IMR-90 (cell line): Measurements from ENCODE around the gene TNK1. TPM values are rescaled to one million over a fixed set of nuclear protein-coding genes. Genes with fewer than 3 reads are reported as not detected.

Experiments used
- ATAC-seq: fragments of 200-7000 bp; cut with Tn5 transposase; 2 replicates; pipeline ENCODE4 v1.9.1; 2020; ENCODE audit warnings: low read depth, mild to moderate bottlenecking, moderate library complexity
- BruUV-seq: library from RNA; stranded (reverse); fragments of 400-500 nt; replicated peaks from 2 replicates; lab custom pipeline; 2021; lab: Mats Ljungman, UMichigan
- CTCF ChIA-PET: fragments of 300-600 bp; formaldehyde crosslinking; extraction: SDS; loops from one replicate; lab custom pipeline; 2021; ENCODE audit warnings: antibody characterized with exemption; lab: Yijun Ruan, JAX
- POLR2A ChIA-PET: fragments of 300-600 bp; sonication (Branson Sonifier 250); formaldehyde crosslinking; loops from one replicate; lab custom pipeline; 2022; ENCODE audit warnings: antibody characterized with exemption; ENCODE audit not compliant: unreplicated experiment; lab: Charles Lee
- DNase-seq: peaks from one replicate; pipeline ENCODE4 v3.0.0; 2013
- H2AFZ ChIP-seq: replicated peaks from 2 replicates; pipeline ENCODE3; 2013; ENCODE audit warnings: low read length, mild to moderate bottlenecking; ENCODE audit not compliant: poor library complexity
- H2AK5ac ChIP-seq: 2 replicates; pipeline ENCODE4 v1.6.1; 2013; ENCODE audit warnings: low read depth, low read length, inconsistent platforms
- H2AK9ac ChIP-seq: replicated peaks from 2 replicates; pipeline ENCODE3; 2013; ENCODE audit warnings: mild to moderate bottlenecking, low read depth, low read length, moderate library complexity; ENCODE audit not compliant: poor library complexity
- H2BK120ac ChIP-seq: 2 replicates; pipeline ENCODE4 v1.6.1; 2013; ENCODE audit warnings: low read depth, low read length, inconsistent platforms
- H2BK15ac ChIP-seq: 3 replicates; pipeline ENCODE4 v1.6.1; 2013; ENCODE audit warnings: low read depth, low read length, inconsistent platforms
- H2BK20ac ChIP-seq: 2 replicates; pipeline ENCODE4 v1.6.1; 2013; ENCODE audit warnings: low read depth, mild to moderate bottlenecking, inconsistent platforms, low read length, moderate library complexity
- H2BK5ac ChIP-seq: 2 replicates; pipeline ENCODE4 v1.6.1; 2013; ENCODE audit warnings: mild to moderate bottlenecking, low read depth, low read length, inconsistent platforms; ENCODE audit not compliant: poor library complexity, severe bottlenecking
- H3K14ac ChIP-seq: replicated peaks from 2 replicates; pipeline ENCODE4 v1.6.1; 2013; ENCODE audit warnings: low read depth, low read length, inconsistent platforms
- H3K18ac ChIP-seq: 2 replicates; pipeline ENCODE4 v1.6.1; 2013; ENCODE audit warnings: low read depth, low read length, control low read depth
- H3K23ac ChIP-seq: 2 replicates; pipeline ENCODE4 v1.6.1; 2013; ENCODE audit warnings: low read depth, low read length, inconsistent platforms
- H3K27ac ChIP-seq: 2 replicates; pipeline ENCODE4 v1.5.1; 2013; ENCODE audit warnings: mild to moderate bottlenecking, control low read depth, low read length; ENCODE audit not compliant: insufficient read depth
- H3K27me3 ChIP-seq: 2 replicates; pipeline ENCODE4 v1.6.1; 2013; ENCODE audit warnings: low read length; ENCODE audit not compliant: control insufficient read depth, insufficient read depth
- H3K36me3 ChIP-seq: 2 replicates; pipeline ENCODE4 v1.6.1; 2013; ENCODE audit warnings: low read length, mixed read lengths; ENCODE audit not compliant: control insufficient read depth, insufficient read depth
- H3K4ac ChIP-seq: 2 replicates; pipeline ENCODE4 v1.6.1; 2013; ENCODE audit warnings: low read depth, low read length, inconsistent platforms
- H3K4me1 ChIP-seq: 2 replicates; pipeline ENCODE4 v1.6.1; 2013; ENCODE audit warnings: low read length, mixed read lengths; ENCODE audit not compliant: control insufficient read depth, insufficient read depth
- H3K4me2 ChIP-seq: 2 replicates; pipeline ENCODE4 v1.6.1; 2013; ENCODE audit warnings: low read depth, mild to moderate bottlenecking, control low read depth, low read length, moderate library complexity
- H3K4me3 ChIP-seq: 2 replicates; pipeline ENCODE4 v1.5.1; 2013; ENCODE audit warnings: low read depth, mild to moderate bottlenecking, control low read depth, low read length, moderate library complexity; ENCODE audit not compliant: insufficient read depth
- H3K56ac ChIP-seq: 2 replicates; pipeline ENCODE4 v1.6.1; 2013; ENCODE audit warnings: low read length, inconsistent platforms; ENCODE audit not compliant: insufficient read depth; ENCODE audit errors: extremely low read depth
- H3K79me1 ChIP-seq, 2 experiments: 2 replicates each; pipeline ENCODE4 v1.6.1; 2013; ENCODE audit warnings: low read length in 2 of 2, inconsistent platforms in 1 of 2, low read depth in 1 of 2
- H3K9ac ChIP-seq: 2 replicates; pipeline ENCODE4 v1.6.1; 2013; ENCODE audit warnings: low read depth, low read length, control low read depth
- H3K9me1 ChIP-seq: 2 replicates; pipeline ENCODE4 v1.6.1; 2013; ENCODE audit warnings: low read length, inconsistent platforms; ENCODE audit not compliant: insufficient read depth
- H3K9me3 ChIP-seq: 2 replicates; pipeline ENCODE4 v1.6.1; 2013; ENCODE audit warnings: low read length; ENCODE audit not compliant: control insufficient read depth, insufficient read depth
- H4K20me1 ChIP-seq: 2 replicates; pipeline ENCODE4 v1.6.1; 2013; ENCODE audit warnings: low read length, inconsistent platforms; ENCODE audit not compliant: insufficient read depth
- H4K5ac ChIP-seq: 2 replicates; pipeline ENCODE4 v1.6.1; 2013; ENCODE audit warnings: mild to moderate bottlenecking, low read depth, low read length, control low read depth
- H4K8ac ChIP-seq, 2 experiments: 2 replicates each; pipeline ENCODE4 v1.6.1; 2013; ENCODE audit warnings: low read depth in 2 of 2, low read length in 2 of 2, control low read depth in 1 of 2, inconsistent platforms in 1 of 2
- H4K91ac ChIP-seq: 2 replicates; pipeline ENCODE4 v1.6.1; 2013; ENCODE audit warnings: low read depth, low read length, inconsistent platforms; ENCODE audit not compliant: insufficient read depth
- CHD1 ChIP-seq: IDR thresholded peaks from 2 replicates; pipeline ENCODE4 v1.6.1; 2012; ENCODE audit warnings: low read depth, low read length, improper control_type of control experiment
- USF2 ChIP-seq: fragments of 150-350 bp; IDR thresholded peaks from 2 replicates; pipeline ENCODE4 v1.6.1; 2017; ENCODE audit warnings: mild to moderate bottlenecking, antibody characterized with exemption, low read length, low read depth
- WGBS, 2 experiments: methylation state at CpG; one replicate each; pipeline versions ENCODE4 v1.1.5 to v1.1.7; 2013; ENCODE audit warnings: missing lambda C conversion rate in 2 of 2; ENCODE audit not compliant: insufficient read length in 1 of 2; ENCODE audit errors: extremely low coverage in 2 of 2; 5-methylcytosine and 5-hydroxymethylcytosine counted together
- dilution Hi-C: fragments of 300-500 bp; cut with HindIII; formaldehyde crosslinking; loops from one replicate; pipeline ENCODE4 v1.14.3; 2018; ENCODE audit warnings: low sequenced_read_pairs; ENCODE audit not compliant: unreplicated experiment
- in situ Hi-C: fragments of 300-500 bp; cut with MboI; formaldehyde crosslinking; loops from 3 replicates; pipeline ENCODE4 v1.14.3; 2019; ENCODE audit warnings: low sequenced_read_pairs, inconsistent platforms, mixed read lengths
- intact Hi-C: fragments of 100-400 bp; cut with micrococcal nuclease; formaldehyde crosslinking; loops from 2 replicates; pipeline ENCODE4 v1.10.0; 2022
- polyA plus RNA-seq, 3 experiments: library from polyadenylated mRNA; depleted of rRNA; stranded (reverse); fragments of >200 nt; gene quantifications; 2 replicates each; pipeline ENCODE4 v1.2.3, GENCODE V29; 2012; ENCODE audit warnings: low replicate concordance in 1 of 3
- total RNA-seq: library from RNA; depleted of rRNA; stranded (reverse); fragments of >200 nt; gene quantifications from 2 replicates; pipeline ENCODE4 v1.2.3, GENCODE V29; 2012

TNK1 gene
- total and polyA plus RNA-seq, 2 of the 4 experiments (the other 2 are of a cell fraction): 0.44 to 0.54 TPM

DNA sequence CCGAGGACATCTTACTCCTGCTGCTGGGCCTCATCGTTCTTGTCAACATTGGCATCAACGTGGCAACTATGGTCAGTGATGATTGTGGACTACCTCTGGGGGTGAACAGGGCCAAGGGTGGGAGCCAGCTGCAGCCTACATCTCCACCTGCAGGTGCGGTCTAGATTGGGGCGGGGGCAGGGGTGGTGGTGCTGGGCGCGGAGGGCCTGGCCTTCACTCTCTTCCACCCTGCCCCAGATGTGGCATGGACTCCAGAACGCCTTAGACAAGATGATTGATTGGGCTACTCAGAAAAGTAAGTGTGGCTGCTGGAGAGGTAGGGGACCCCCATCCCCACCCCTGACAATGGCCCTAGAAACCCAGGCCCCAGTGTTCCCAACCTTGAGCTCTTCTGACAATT lies 44.9 kb downstream of the TNK1 start:
- H2BK120ac ChIP-seq: no peak overlapping the region
- no peak overlapping the region for H2AK5ac ChIP-seq
- no peak overlapping the region for H2AK9ac ChIP-seq
- no peaks in the 10 kb centered on the region for H3K79me1 ChIP-seq
- H3K36me3 ChIP-seq: no peaks in the 10 kb centered on the region
- no peak for ATAC-seq
- dilution Hi-C loops (no loop called here), in situ Hi-C loops (no loop called here), intact Hi-C loops (no loop called here)
- no peaks in the 10 kb centered on the region for H3K9me3 ChIP-seq
- H2AFZ ChIP-seq: no peak overlapping the region
- peaks cover 2% of the 10 kb centered on the region; the same call in 1 of the 2 replicates for H3K27me3 ChIP-seq
- ChIA-PET POLR2A (interaction anchor here (0.6 kb wide), 1 partner anchor 74 kb away, joined by 3 read pairs; no protein-coding TSS in a partner anchor), CTCF (interaction anchor here (1.0 kb wide), 1 partner anchor 11 kb away, joined by 4 read pairs; no protein-coding TSS in a partner anchor)
- H4K91ac ChIP-seq: no peak overlapping the region
- 0 out of 2 replicates have a peak, but pooled peaks cover 3% of the 10 kb centered on the region for H3K9me1 ChIP-seq
- H3K18ac ChIP-seq: no peak overlapping the region
- no peak overlapping the region for H3K9ac ChIP-seq
- no peak overlapping the region for H3K4ac ChIP-seq
- no TSS peak for BruUV-seq
- no peak overlapping the region for H2BK15ac ChIP-seq
- H3K56ac ChIP-seq: no peak overlapping the region
- H2BK20ac ChIP-seq: no peak overlapping the region
- no peak for DNase-seq
- H3K4me3 ChIP-seq: no peak overlapping the region
- H3K4me2 ChIP-seq: no peak overlapping the region
- no peak overlapping the region for H4K5ac ChIP-seq
- no CpG with 5 or more reads among the region's 8 CpGs for WGBS, 2 experiments
- H2BK5ac ChIP-seq: no peak overlapping the region
- no peaks in the 10 kb centered on the region for H4K20me1 ChIP-seq
- H3K14ac ChIP-seq: no peak overlapping the region
- no peaks in the 10 kb centered on the region for H3K4me1 ChIP-seq
- H4K8ac ChIP-seq: no peak overlapping the region
- H3K27ac ChIP-seq: no peak overlapping the region
- no peak overlapping the region for H3K23ac ChIP-seq
- TF ChIP-seq USF2: no peak
- no peak for TF ChIP-seq CHD1
